ENCODE results near the gene RNU1-2. TPM values are rescaled to one million over a fixed set of nuclear protein-coding genes. Genes with fewer than 3 reads are reported as not detected.
"Not testable (repeated sequence)": the region's sequence is repeated elsewhere in the genome, so short reads cannot be mapped to it uniquely, and the experiment has no call there.

The RNU1-2 gene
- polyA plus RNA-seq, 1 donor from 2014 or later = not detected

- H3F3A ChIP-seq (ENCODE audit: insufficient read depth, low read length, poor library complexity, severe bottlenecking) = no peaks in the 10 kb centered on the region
- no peak overlapping the region for H3K4me2 ChIP-seq (ENCODE audit: low read length)
- H3K79me2 ChIP-seq (replicated peaks; ENCODE audit: insufficient read depth, low read length) = no peaks in the 10 kb centered on the region
- H3K9me3 ChIP-seq (ENCODE audit: low read length) = no peaks in the 10 kb centered on the region
- H3K9me2 ChIP-seq (ENCODE audit: insufficient read depth, low read length) = no peaks in the 10 kb centered on the region
- no peak overlapping the region for H2AFZ ChIP-seq (ENCODE audit: low read depth, low read length)
- no peaks in the 10 kb centered on the region for H4K20me1 ChIP-seq (ENCODE audit: insufficient read depth)
- H3K4me3 ChIP-seq (ENCODE audit: low read length) = no peak overlapping the region
- H3K27me3 ChIP-seq (ENCODE audit: insufficient read depth, low read depth, low read length) = no peaks in the 10 kb centered on the region
- H3K9ac ChIP-seq (ENCODE audit: low read length) = no peak overlapping the region
- H3K27ac ChIP-seq (ENCODE audit: low read length) = peak overlapping the region; percentile 100
- TF ChIP-seq EP300 (conservative IDR thresholded peaks at IDR 0.05; ENCODE audit: poor library complexity, severe bottlenecking) (no peak), EZH2 (IDR thresholded peaks at IDR 0.05; ENCODE audit: borderline replicate concordance, insufficient read depth, low read length, poor library complexity, severe bottlenecking) (no peak), POLR2AphosphoS5 (IDR thresholded peaks at IDR 0.05) (no peak), SMC3 (conservative IDR thresholded peaks at IDR 0.05; ENCODE audit: poor library complexity) (no peak)
- H3K36me3 ChIP-seq (ENCODE audit: insufficient read depth, low read length) = no peaks in the 10 kb centered on the region
These were observed 11.1 kb downstream of the RNU1-2 start for GRCh38 chr1:16906873-16907272.

- Histone ChIP-seq H3K4me2 (ENCODE audit: low read length) (no peak overlapping the region), H3K9ac (ENCODE audit: low read length) (no peak overlapping the region), H3K9me3 (ENCODE audit: low read length) (no peaks in the 10 kb centered on the region), H3F3A (ENCODE audit: insufficient read depth, low read length, poor library complexity, severe bottlenecking) (no peaks in the 10 kb centered on the region), H3K27ac (ENCODE audit: low read length) (no peak overlapping the region), H2AFZ (ENCODE audit: low read depth, low read length) (no peak overlapping the region), H4K20me1 (ENCODE audit: insufficient read depth) (no peaks in the 10 kb centered on the region), H3K4me3 (ENCODE audit: low read length) (no peak overlapping the region), H3K79me2 (replicated peaks; ENCODE audit: insufficient read depth, low read length) (no peaks in the 10 kb centered on the region), H3K9me2 (ENCODE audit: insufficient read depth, low read length) (no peaks in the 10 kb centered on the region), H3K27me3 (ENCODE audit: insufficient read depth, low read depth, low read length) (no peaks in the 10 kb centered on the region), H3K36me3 (ENCODE audit: insufficient read depth, low read length) (no peaks in the 10 kb centered on the region)
- TF ChIP-seq CTCF (IDR thresholded peaks at IDR 0.05; ENCODE audit: poor library complexity, severe bottlenecking) (no peak), EZH2 (IDR thresholded peaks at IDR 0.05; ENCODE audit: borderline replicate concordance, insufficient read depth, low read length, poor library complexity, severe bottlenecking) (no peak), REST (IDR thresholded peaks at IDR 0.05; ENCODE audit: borderline replicate concordance) (no peak), RAD21 (conservative IDR thresholded peaks at IDR 0.05) (no peak)
These were observed 12.3 kb downstream of the RNU1-2 start for GRCh38 chr1:16907870-16908758.

GRCh38 chr1:16911851-16912721 is 16.3 kb downstream of the RNU1-2 start:
- H4K20me1 ChIP-seq (ENCODE audit: insufficient read depth); H3K27me3 ChIP-seq (ENCODE audit: insufficient read depth, low read depth, low read length); H3K4me2 ChIP-seq (ENCODE audit: low read length); H2AFZ ChIP-seq (ENCODE audit: low read depth, low read length); H3K4me3 ChIP-seq (ENCODE audit: low read length); H3K36me3 ChIP-seq (ENCODE audit: insufficient read depth, low read length); H3K9me2 ChIP-seq (ENCODE audit: insufficient read depth, low read length); H3K27ac ChIP-seq (ENCODE audit: low read length); H3K79me2 ChIP-seq (replicated peaks; ENCODE audit: insufficient read depth, low read length); H3K9me3 ChIP-seq (ENCODE audit: low read length); H3K9ac ChIP-seq (ENCODE audit: low read length); H3F3A ChIP-seq (ENCODE audit: insufficient read depth, low read length, poor library complexity, severe bottlenecking): not testable (repeated sequence)

GRCh38 chr1:16912742-16913141 is 17.0 kb downstream of the RNU1-2 start:
- not testable (repeated sequence) for H3K9me2 ChIP-seq (ENCODE audit: insufficient read depth, low read length); H3K4me2 ChIP-seq (ENCODE audit: low read length); H3K36me3 ChIP-seq (ENCODE audit: insufficient read depth, low read length); H2AFZ ChIP-seq (ENCODE audit: low read depth, low read length); H4K20me1 ChIP-seq (ENCODE audit: insufficient read depth); H3K4me3 ChIP-seq (ENCODE audit: low read length); H3K9ac ChIP-seq (ENCODE audit: low read length); H3F3A ChIP-seq (ENCODE audit: insufficient read depth, low read length, poor library complexity, severe bottlenecking); H3K27ac ChIP-seq (ENCODE audit: low read length); H3K27me3 ChIP-seq (ENCODE audit: insufficient read depth, low read depth, low read length); H3K79me2 ChIP-seq (replicated peaks; ENCODE audit: insufficient read depth, low read length); H3K9me3 ChIP-seq (ENCODE audit: low read length)
